Measurements from ENCODE around the gene CCDC34.

The CCDC34 gene

GRCh38 chr11:27391331-27392015, 28.5 kb upstream of the CCDC34 start:
- no peak for DNase-seq

- DNase-seq: no peak
Measured at GRCh38 chr11:27390318-27391295, 27.6 kb upstream of the CCDC34 start.

GRCh38 chr11:27388869-27389268, 25.9 kb upstream of the CCDC34 start:
- DNase-seq: no peak

- no peak for DNase-seq
Measured at GRCh38 chr11:27388001-27388400, 25.0 kb upstream of the CCDC34 start.

- DNase-seq: no peak
Measured at GRCh38 chr11:27387362-27387761, 24.3 kb upstream of the CCDC34 start.

GRCh38 chr11:27386181-27386845, 23.3 kb upstream of the CCDC34 start:
- DNase-seq: peak; percentile 32

GRCh38 chr11:27385245-27385644, 22.2 kb upstream of the CCDC34 start:
- DNase-seq: no peak

GRCh38 chr11:27384227-27384626, 21.2 kb upstream of the CCDC34 start:
- DNase-seq: no peak

GRCh38 chr11:27383645-27384044, 20.6 kb upstream of the CCDC34 start:
- no peak for DNase-seq

- DNase-seq: no peak
Measured at GRCh38 chr11:27381238-27381666, 18.2 kb upstream of the CCDC34 start.

- DNase-seq: no peak
Measured at GRCh38 chr11:27380771-27381170, 17.8 kb upstream of the CCDC34 start.

GRCh38 chr11:27379449-27379848, 16.4 kb upstream of the CCDC34 start:
- DNase-seq: no peak

GRCh38 chr11:27375370-27375769, 12.4 kb upstream of the CCDC34 start:
- DNase-seq: no peak

- no peak for DNase-seq
Measured at GRCh38 chr11:27373856-27374602, 11.0 kb upstream of the CCDC34 start.

GRCh38 chr11:27373392-27373791, 10.4 kb upstream of the CCDC34 start:
- DNase-seq: no peak

- DNase-seq: no peak
Measured at GRCh38 chr11:27372164-27372563, 9.1 kb upstream of the CCDC34 start.

- DNase-seq: no peak
Measured at GRCh38 chr11:27371489-27371888, 8.5 kb upstream of the CCDC34 start.

- no peak for DNase-seq
Measured at GRCh38 chr11:27370374-27370773, 7.4 kb upstream of the CCDC34 start.

- DNase-seq: no peak
Measured at GRCh38 chr11:27367881-27368280, 4.9 kb upstream of the CCDC34 start.

- no peak for DNase-seq
Measured at GRCh38 chr11:27363576-27364117, 632 bp upstream of the CCDC34 start.

- DNase-seq: no peak
Measured at GRCh38 chr11:27361649-27362431, 1.2 kb downstream of the CCDC34 start.

- no peak for DNase-seq
Measured at GRCh38 chr11:27358296-27358695, 4.7 kb downstream of the CCDC34 start.
